Right lobe of liver (tissue), 6 donors: ENCODE measurements around the gene CKM. TPM values are rescaled to one million over a fixed set of nuclear protein-coding genes. Genes with fewer than 3 reads are reported as not detected.

ENCODE experiments used
- ATAC-seq, 4 donors: fragments of 200-7000 bp; cut with Tn5 transposase; one replicate each; pipeline ENCODE4 v1.9.1; 2020; ENCODE audit warnings: mild to moderate bottlenecking in 4 of 4, moderate library complexity in 4 of 4
- DNase-seq, 3 donors: peaks; one replicate each; pipeline ENCODE4 v3.0.0-alpha.2; 2020
- H3K27ac ChIP-seq, 3 donors: fragments of 200-600 bp; one replicate each; pipeline ENCODE4 v1.8.0; 2022
- H3K27me3 ChIP-seq, 2 donors: fragments of 200-600 bp; one replicate each; pipeline ENCODE4 v1.8.0; 2022
- H3K36me3 ChIP-seq, 4 donors: fragments of 200-600 bp; sonication (generic) in 1 of 4; one replicate each; pipeline versions ENCODE4 v1.5.1 to v1.8.0; 2017 to 2022; ENCODE audit warnings: control low read depth in 1 of 4
- H3K4me1 ChIP-seq, 4 donors: fragments of 200-600 bp; sonication (generic) in 1 of 4; one replicate each; pipeline versions ENCODE4 v1.5.1 to v1.8.0; 2017 to 2022; ENCODE audit warnings: control low read depth in 1 of 4
- H3K4me3 ChIP-seq, 3 donors: fragments of 200-600 bp; one replicate each; pipeline ENCODE4 v1.8.0; 2022
- H3K9me3 ChIP-seq, 4 donors: fragments of 200-600 bp; sonication (generic) in 1 of 4; one replicate each; pipeline versions ENCODE4 v1.5.1 to v1.8.0; 2017 to 2022; ENCODE audit warnings: control low read depth in 1 of 4
- POLR2A ChIP-seq: fragments of 450-650 bp; IDR thresholded peaks from one replicate; pipeline ENCODE4 v1.6.1; 2017; ENCODE audit warnings: antibody characterized with exemption, mild to moderate bottlenecking
- WGBS: methylation state at CpG from one replicate; pipeline ENCODE4 v1.1.6; 2018; ENCODE audit warnings: low coverage, low lambda C conversion rate; ENCODE audit not compliant: insufficient coverage; ENCODE audit errors: missing lambda C conversion rate; 5-methylcytosine and 5-hydroxymethylcytosine counted together
- intact Hi-C, 2 donors: fragments of 100-400 bp; cut with DNase I; formaldehyde crosslinking; loops; one replicate each; pipeline versions ENCODE4 v1.11.2 to v1.14.1; 2022
- total RNA-seq, 6 experiments: library from RNA; depleted of rRNA in 2 of 6; stranded (reverse); fragments of >200 nt in 2 of 6; fragmentation: NEBNext Ultra II Directional in 3 of 6; extraction: Animal tissue kit (Norgen Biotek cat#: 25700) in 3 of 6; gene quantifications; one replicate each; pipeline versions ENCODE4 v1.1.0 to v1.2.4, GENCODE V29; 2016 to 2023
- TF ChIP-seq, protein P1 (sequence below), 4 donors: fragments of 200-600 bp in 3 of 4; fragments of 450-650 bp in 1 of 4; IDR thresholded peaks; one replicate each; pipeline versions ENCODE4 v1.5.1 to v1.8.0; 2016 to 2022; ENCODE audit warnings: antibody characterized with exemption in 4 of 4, mild to moderate bottlenecking in 2 of 4
- donor health status: DM: no; HTN: yes; CAD: no.
- donor health status: DM: no; HTN: no; CAD: no.
- donor health status: DM: no; HTN: no; CAD: no.
- donor health status: DM: no; HTN: yes; CAD: no.
- donor health status: DM: no; HTN: yes; CAD: no.

CKM gene
- total RNA-seq, 6 experiments from 2014 or later, result 0.42 to 25.6 (median 1.1) TPM; not detected in 1

DNA sequence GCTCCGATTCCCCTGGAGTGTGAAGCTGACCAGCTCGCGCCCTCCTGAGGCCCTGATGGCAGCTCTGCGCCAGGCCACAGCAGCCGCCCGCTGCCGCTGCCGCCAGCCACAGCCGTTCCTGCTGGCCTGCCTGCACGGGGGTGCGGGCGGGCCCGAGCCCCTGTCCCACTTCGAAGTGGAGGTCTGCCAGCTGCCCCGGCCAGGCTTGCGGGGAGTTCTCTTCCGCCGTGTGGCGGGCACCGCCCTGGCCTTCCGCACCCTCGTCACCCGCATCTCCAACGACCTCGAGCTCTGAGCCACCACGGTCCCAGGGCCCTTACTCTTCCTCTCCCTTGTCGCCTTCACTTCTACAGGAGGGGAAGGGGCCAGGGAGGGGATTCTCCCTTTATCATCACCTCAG lies 20.3 kb downstream of the CKM start:
- TF ChIP-seq, protein P1, sequence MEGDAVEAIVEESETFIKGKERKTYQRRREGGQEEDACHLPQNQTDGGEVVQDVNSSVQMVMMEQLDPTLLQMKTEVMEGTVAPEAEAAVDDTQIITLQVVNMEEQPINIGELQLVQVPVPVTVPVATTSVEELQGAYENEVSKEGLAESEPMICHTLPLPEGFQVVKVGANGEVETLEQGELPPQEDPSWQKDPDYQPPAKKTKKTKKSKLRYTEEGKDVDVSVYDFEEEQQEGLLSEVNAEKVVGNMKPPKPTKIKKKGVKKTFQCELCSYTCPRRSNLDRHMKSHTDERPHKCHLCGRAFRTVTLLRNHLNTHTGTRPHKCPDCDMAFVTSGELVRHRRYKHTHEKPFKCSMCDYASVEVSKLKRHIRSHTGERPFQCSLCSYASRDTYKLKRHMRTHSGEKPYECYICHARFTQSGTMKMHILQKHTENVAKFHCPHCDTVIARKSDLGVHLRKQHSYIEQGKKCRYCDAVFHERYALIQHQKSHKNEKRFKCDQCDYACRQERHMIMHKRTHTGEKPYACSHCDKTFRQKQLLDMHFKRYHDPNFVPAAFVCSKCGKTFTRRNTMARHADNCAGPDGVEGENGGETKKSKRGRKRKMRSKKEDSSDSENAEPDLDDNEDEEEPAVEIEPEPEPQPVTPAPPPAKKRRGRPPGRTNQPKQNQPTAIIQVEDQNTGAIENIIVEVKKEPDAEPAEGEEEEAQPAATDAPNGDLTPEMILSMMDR (IDR thresholded peaks at IDR 0.05), result no peak
- no peak for TF ChIP-seq POLR2A
- H3K4me3 ChIP-seq, result no peak overlapping the region
- H3K27ac ChIP-seq, result no peak overlapping the region
- H3K4me1 ChIP-seq, result peaks cover 0 to 8% (median 3%) of the 10 kb centered on the region in 4 donors
- 89% methylated on average over 5 of the region's 27 CpGs for WGBS
- intact Hi-C loops, result no loop called here
- H3K27me3 ChIP-seq, result no peaks in the 10 kb centered on the region
- no peak for ATAC-seq
- H3K36me3 ChIP-seq, result no peaks in the 10 kb centered on the region
- H3K9me3 ChIP-seq, result no peaks in the 10 kb centered on the region
- DNase-seq, result no peak

GRCh38 chr19:45299719-45300118 lies 23.0 kb downstream of the CKM start:
- Histone ChIP-seq H3K4me1 (peaks cover 0 to 21% (median 9%) of the 10 kb centered on the region in 4 donors), H3K4me3 (no peak overlapping the region), H3K27me3 (no peaks in the 10 kb centered on the region), H3K9me3 (no peaks in the 10 kb centered on the region), H3K36me3 (no peaks in the 10 kb centered on the region), H3K27ac (no peak overlapping the region)
- WGBS, result 87% methylated on average over 3 of the region's 6 CpGs
- no peak for ATAC-seq
- intact Hi-C loops, result no loop called here
- TF ChIP-seq, protein P1 (IDR thresholded peaks at IDR 0.05), result no peak
- no peak for TF ChIP-seq POLR2A
- DNase-seq, result no peak

DNA sequence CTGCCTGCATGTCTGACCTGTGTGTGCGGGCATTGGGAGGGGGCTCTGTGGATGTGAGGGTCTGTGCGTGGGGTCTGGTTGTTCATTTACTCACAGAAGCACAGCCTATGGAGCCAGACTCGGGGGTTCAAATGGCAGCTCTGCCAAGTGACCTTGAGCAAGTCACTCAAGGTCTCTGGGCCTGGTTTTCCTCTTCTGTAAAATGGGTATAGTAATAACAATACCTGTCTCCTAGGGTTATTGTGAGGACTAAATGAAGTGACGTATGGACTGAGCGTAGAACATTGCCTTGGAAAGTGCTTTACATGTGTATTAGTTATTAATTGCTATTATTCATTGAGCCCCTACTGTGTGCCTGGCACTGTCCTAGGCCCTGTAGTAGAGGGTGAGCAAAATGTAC lies 24.4 kb downstream of the CKM start:
- no peaks in the 10 kb centered on the region for H3K9me3 ChIP-seq

DNA sequence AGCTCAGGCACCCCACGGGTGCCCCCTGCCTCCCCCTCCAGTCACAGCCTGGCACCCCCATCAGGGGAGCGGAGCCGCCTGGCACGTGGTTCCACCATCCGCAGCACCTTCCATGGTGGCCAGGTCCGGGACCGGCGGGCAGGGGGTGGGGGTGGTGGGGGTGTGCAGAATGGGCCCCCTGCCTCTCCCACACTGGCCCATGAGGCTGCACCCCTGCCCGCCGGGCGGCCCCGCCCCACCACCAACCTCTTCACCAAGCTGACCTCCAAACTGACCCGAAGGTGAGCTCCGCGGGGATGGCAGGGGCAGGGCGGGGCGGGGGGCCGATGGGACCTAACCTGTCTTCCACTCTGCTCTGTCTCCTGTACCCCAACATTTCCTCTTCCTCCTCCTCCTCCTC lies 25.0 kb downstream of the CKM start:
- Histone ChIP-seq H3K9me3 (no peaks in the 10 kb centered on the region), H3K27me3 (no peaks in the 10 kb centered on the region), H3K4me3 (no peak overlapping the region), H3K4me1 (peaks cover 0 to 38% (median 18%) of the 10 kb centered on the region in 4 donors), H3K36me3 (no peaks in the 10 kb centered on the region), H3K27ac (no peak overlapping the region)
- WGBS, result no CpG with 5 or more reads among the region's 18 CpGs
- DNase-seq (no peak), ATAC-seq (no peak)
- no peak for TF ChIP-seq POLR2A
- TF ChIP-seq, protein P1 (IDR thresholded peaks at IDR 0.05), result no peak
- intact Hi-C loops, result no loop called here

More for the DNA sequence above, 24.4 kb downstream of the CKM start:
- intact Hi-C loops, result no loop called here
- H3K4me1 ChIP-seq, result peaks cover 0 to 32% (median 15%) of the 10 kb centered on the region in 4 donors
- H3K27me3 ChIP-seq, result no peaks in the 10 kb centered on the region
- TF ChIP-seq, protein P1 (IDR thresholded peaks at IDR 0.05), result no peak
- TF ChIP-seq POLR2A, result no peak
- ATAC-seq (no peak), DNase-seq (no peak)
- no peaks in the 10 kb centered on the region for H3K36me3 ChIP-seq
- 100% methylated on average over 2 of the region's 5 CpGs for WGBS
- H3K4me3 ChIP-seq, result no peak overlapping the region
- no peak overlapping the region for H3K27ac ChIP-seq

GRCh38 chr19:45296355-45296754 lies 26.3 kb downstream of the CKM start:
- H3K9me3 ChIP-seq, result no peaks in the 10 kb centered on the region
- peaks cover 0 to 51% (median 22%) of the 10 kb centered on the region in 4 donors for H3K4me1 ChIP-seq
- no peak for ATAC-seq
- H3K4me3 ChIP-seq, result no peak overlapping the region
- H3K36me3 ChIP-seq, result no peaks in the 10 kb centered on the region
- H3K27me3 ChIP-seq, result no peaks in the 10 kb centered on the region
- no peak for TF ChIP-seq POLR2A
- TF ChIP-seq, protein P1 (IDR thresholded peaks at IDR 0.05), result no peak
- intact Hi-C loops, result no loop called here
- WGBS, result no CpG with 5 or more reads among the region's 4 CpGs
- no peak for DNase-seq
- no peak overlapping the region for H3K27ac ChIP-seq
